Measurements from ENCODE around the gene SLC35D1.

GRCh38 chr1:67020304-67020703 is 33.6 kb downstream of the SLC35D1 start:
- TF ChIP-seq, protein P1, sequence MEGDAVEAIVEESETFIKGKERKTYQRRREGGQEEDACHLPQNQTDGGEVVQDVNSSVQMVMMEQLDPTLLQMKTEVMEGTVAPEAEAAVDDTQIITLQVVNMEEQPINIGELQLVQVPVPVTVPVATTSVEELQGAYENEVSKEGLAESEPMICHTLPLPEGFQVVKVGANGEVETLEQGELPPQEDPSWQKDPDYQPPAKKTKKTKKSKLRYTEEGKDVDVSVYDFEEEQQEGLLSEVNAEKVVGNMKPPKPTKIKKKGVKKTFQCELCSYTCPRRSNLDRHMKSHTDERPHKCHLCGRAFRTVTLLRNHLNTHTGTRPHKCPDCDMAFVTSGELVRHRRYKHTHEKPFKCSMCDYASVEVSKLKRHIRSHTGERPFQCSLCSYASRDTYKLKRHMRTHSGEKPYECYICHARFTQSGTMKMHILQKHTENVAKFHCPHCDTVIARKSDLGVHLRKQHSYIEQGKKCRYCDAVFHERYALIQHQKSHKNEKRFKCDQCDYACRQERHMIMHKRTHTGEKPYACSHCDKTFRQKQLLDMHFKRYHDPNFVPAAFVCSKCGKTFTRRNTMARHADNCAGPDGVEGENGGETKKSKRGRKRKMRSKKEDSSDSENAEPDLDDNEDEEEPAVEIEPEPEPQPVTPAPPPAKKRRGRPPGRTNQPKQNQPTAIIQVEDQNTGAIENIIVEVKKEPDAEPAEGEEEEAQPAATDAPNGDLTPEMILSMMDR (conservative IDR thresholded peaks at IDR 0.05; ENCODE audit: low read depth, low read length) = no peak
- no peak for TF ChIP-seq EZH2 (IDR thresholded peaks at IDR 0.05; ENCODE audit: borderline replicate concordance, low read depth, low read length, poor library complexity, severe bottlenecking)

Measured in A673 (cell line).